Esophagus squamous epithelium (tissue), 4 donors: ENCODE data around the gene TUBAL3.

ENCODE experiments used
- CTCF ChIP-seq, 6 experiments: fragments of 450-650 bp in 4 of 6; fragments of 200-600 bp in 2 of 6; sonication (generic) in 2 of 6; IDR thresholded peaks; one replicate each; pipeline ENCODE4 v1.5.1; 2016 to 2019; ENCODE audit warnings: antibody characterized with exemption in 6 of 6, mild to moderate bottlenecking in 4 of 6, moderate library complexity in 4 of 6
- POLR2A ChIP-seq, 4 donors: fragments of 450-650 bp; IDR thresholded peaks; one replicate each; pipeline ENCODE4 v1.6.1; 2017; ENCODE audit warnings: antibody characterized with exemption in 4 of 4, mild to moderate bottlenecking in 4 of 4, moderate library complexity in 3 of 4

GRCh38 chr10:5402798-5403197 lies 1.8 kb downstream of the TUBAL3 start:
- no peak for TF ChIP-seq CTCF (IDR thresholded peaks at IDR 0.05)
- TF ChIP-seq POLR2A (IDR thresholded peaks at IDR 0.05): no peak
